GM23248 (cell line): ENCODE data around the gene SULF2. TPM values are rescaled to one million over a fixed set of nuclear protein-coding genes. Genes with fewer than 3 reads are reported as not detected.

Source experiments
- DNase-seq: peaks from one replicate; pipeline ENCODE4 v3.0.0-alpha.2; 2015
- H2AFZ ChIP-seq: fragments of 200-600 bp; sonication (generic); 2 replicates; pipeline ENCODE4 v1.6.1; 2016; ENCODE audit warnings: antibody characterized with exemption
- H3F3A ChIP-seq: fragments of 200-600 bp; sonication (generic); 2 replicates; pipeline ENCODE4 v1.6.1; 2016; ENCODE audit warnings: mild to moderate bottlenecking, antibody characterized with exemption, mixed run types; ENCODE audit not compliant: insufficient read depth
- H3K27ac ChIP-seq: fragments of 200-600 bp; sonication (generic); 2 replicates; pipeline ENCODE4 v1.5.1; 2016; ENCODE audit warnings: mild to moderate bottlenecking
- H3K27me3 ChIP-seq: fragments of 200-600 bp; sonication (generic); replicated peaks from 2 replicates; pipeline ENCODE4 v1.6.1; 2016; ENCODE audit warnings: mild to moderate bottlenecking; ENCODE audit not compliant: insufficient read depth
- H3K36me3 ChIP-seq: fragments of 200-600 bp; sonication (generic); 2 replicates; pipeline ENCODE4 v1.6.1; 2016; ENCODE audit warnings: low read depth, mild to moderate bottlenecking
- H3K4me1 ChIP-seq: fragments of 200-600 bp; sonication (generic); 2 replicates; pipeline ENCODE4 v1.6.1; 2016; ENCODE audit warnings: mild to moderate bottlenecking; ENCODE audit not compliant: insufficient read depth
- H3K4me2 ChIP-seq: fragments of 200-600 bp; sonication (generic); one replicate; pipeline ENCODE4 v1.6.1; 2016; ENCODE audit warnings: mild to moderate bottlenecking; ENCODE audit not compliant: unreplicated experiment
- H3K4me3 ChIP-seq: fragments of 200-600 bp; sonication (generic); 2 replicates; pipeline ENCODE4 v1.5.1; 2016; ENCODE audit warnings: mild to moderate bottlenecking
- H3K79me2 ChIP-seq: fragments of 200-600 bp; sonication (generic); 2 replicates; pipeline ENCODE4 v1.6.1; 2016; ENCODE audit warnings: mild to moderate bottlenecking; ENCODE audit not compliant: insufficient read depth
- H3K9ac ChIP-seq: fragments of 200-600 bp; sonication (generic); 2 replicates; pipeline ENCODE4 v1.6.1; 2016; ENCODE audit warnings: mild to moderate bottlenecking
- H3K9me2 ChIP-seq: fragments of 200-600 bp; sonication (generic); 2 replicates; pipeline ENCODE4 v1.6.1; 2016; ENCODE audit warnings: mixed run types, mild to moderate bottlenecking, moderate library complexity; ENCODE audit not compliant: insufficient read depth
- H3K9me3 ChIP-seq: fragments of 200-600 bp; sonication (generic); one replicate; pipeline ENCODE4 v1.6.1; 2017; ENCODE audit warnings: low read depth
- H4K20me1 ChIP-seq: fragments of 200-600 bp; sonication (generic); 2 replicates; pipeline ENCODE4 v1.6.0; 2016; ENCODE audit not compliant: insufficient read depth
- EZH2 ChIP-seq: fragments of 200-600 bp; sonication (generic); IDR thresholded peaks from 2 replicates; pipeline ENCODE4 v1.6.1; 2018; ENCODE audit warnings: antibody characterized with exemption, mild to moderate bottlenecking; ENCODE audit not compliant: insufficient read depth, poor library complexity, severe bottlenecking
- EZH2phosphoT487 ChIP-seq: fragments of 200-600 bp; sonication (generic); IDR thresholded peaks from 2 replicates; pipeline ENCODE4 v1.6.1; 2018; ENCODE audit warnings: antibody characterized with exemption, moderate library complexity, mild to moderate bottlenecking, low read depth; ENCODE audit not compliant: insufficient read depth
- WGBS, 2 experiments: methylation state at CpG; one replicate each; pipeline ENCODE4 v1.1.6; 2015 to 2017; ENCODE audit warnings: low lambda C conversion rate in 2 of 2, low coverage in 1 of 2; ENCODE audit errors: missing lambda C conversion rate in 2 of 2; 5-methylcytosine and 5-hydroxymethylcytosine counted together
- in situ Hi-C: fragments of 300-500 bp; cut with MboI; formaldehyde crosslinking; loops from 2 replicates; pipeline ENCODE4 v1.15.0; 2020
- polyA plus RNA-seq: library from polyadenylated mRNA; unstranded; fragments of >200 nt; fragmentation: Nextera tagmentation; extraction: Ambion mirVana; gene quantifications from 2 replicates; pipeline ENCODE4 v1.2.1, GENCODE V29; 2016
- total RNA-seq: library from RNA; depleted of rRNA; stranded (reverse); fragments of >200 nt; shearing (Covaris generic); gene quantifications from 2 replicates; pipeline ENCODE4 v1.2.3, GENCODE V29; 2014

SULF2 gene
- total and polyA plus RNA-seq, 2 experiments from 2014 or later = 2.0 to 5.6 TPM

GRCh38 chr20:47753576-47754387 is 31.5 kb downstream of the SULF2 start:
- Histone ChIP-seq H3K9ac (no peak overlapping the region), H3K9me2 (no peaks in the 10 kb centered on the region), H3K4me2 (no peak overlapping the region), H3F3A (no peaks in the 10 kb centered on the region), H3K27me3 (0 out of 2 replicates have a peak, but pooled peaks cover 12% of the 10 kb centered on the region), H4K20me1 (no peaks in the 10 kb centered on the region), H3K36me3 (no peaks in the 10 kb centered on the region), H3K79me2 (no peaks in the 10 kb centered on the region), H3K9me3 (no peaks in the 10 kb centered on the region), H3K4me3 (no peak overlapping the region), H3K4me1 (no peaks in the 10 kb centered on the region), H3K27ac (no peak overlapping the region), H2AFZ (no peak overlapping the region)
- DNase-seq = no peak
- TF ChIP-seq EZH2 = no peak
- no peak for TF ChIP-seq EZH2phosphoT487
- in situ Hi-C loops = no loop called here
- WGBS, 2 experiments = 57 to 59% methylated on average over 14 of the region's 14 CpGs

GRCh38 chr20:47751449-47751848 is 33.8 kb downstream of the SULF2 start:
- Histone ChIP-seq H3K4me1 (no peaks in the 10 kb centered on the region), H3K9me3 (no peaks in the 10 kb centered on the region), H4K20me1 (no peaks in the 10 kb centered on the region), H3K4me2 (no peak overlapping the region), H3K79me2 (no peaks in the 10 kb centered on the region), H2AFZ (no peak overlapping the region), H3K36me3 (no peaks in the 10 kb centered on the region), H3K27ac (no peak overlapping the region), H3K9ac (no peak overlapping the region), H3K9me2 (no peaks in the 10 kb centered on the region), H3K4me3 (no peak overlapping the region), H3F3A (no peaks in the 10 kb centered on the region), H3K27me3 (peaks cover 13% of the 10 kb centered on the region; the same call in 1 of the 2 replicates)
- DNase-seq = no peak
- in situ Hi-C loops = no loop called here
- WGBS, 2 experiments = 72 to 79% methylated on average over 5 of the region's 5 CpGs
- TF ChIP-seq EZH2phosphoT487 (no peak), EZH2 (no peak)

- H3K9ac ChIP-seq = no peak overlapping the region
- H3K79me2 ChIP-seq = no peaks in the 10 kb centered on the region
- H3K4me3 ChIP-seq = no peak overlapping the region
- WGBS, 2 experiments = 10 to 16% methylated on average over 4 of the region's 4 CpGs
- H3K4me1 ChIP-seq = no peaks in the 10 kb centered on the region
- H3K36me3 ChIP-seq = no peaks in the 10 kb centered on the region
- no peaks in the 10 kb centered on the region for H4K20me1 ChIP-seq
- no peaks in the 10 kb centered on the region for H3F3A ChIP-seq
- no peak overlapping the region for H3K4me2 ChIP-seq
- in situ Hi-C loops = no loop called here
- H3K9me3 ChIP-seq = no peaks in the 10 kb centered on the region
- H3K9me2 ChIP-seq = no peaks in the 10 kb centered on the region
- no peak for TF ChIP-seq EZH2phosphoT487
- no peak for TF ChIP-seq EZH2
- DNase-seq = no peak
- H3K27ac ChIP-seq = no peak overlapping the region
- H2AFZ ChIP-seq = no peak overlapping the region
- peaks cover 16% of the 10 kb centered on the region; the same call in 1 of the 2 replicates for H3K27me3 ChIP-seq
Measured at GRCh38 chr20:47749339-47749738, 35.9 kb downstream of the SULF2 start.

GRCh38 chr20:47748823-47749222 is 36.5 kb downstream of the SULF2 start:
- Histone ChIP-seq H3K9me2 (no peaks in the 10 kb centered on the region), H3K27ac (no peak overlapping the region), H3K4me2 (no peak overlapping the region), H3K36me3 (no peaks in the 10 kb centered on the region), H3K79me2 (no peaks in the 10 kb centered on the region), H3F3A (no peaks in the 10 kb centered on the region), H2AFZ (no peak overlapping the region), H3K9me3 (no peaks in the 10 kb centered on the region), H3K4me1 (no peaks in the 10 kb centered on the region), H4K20me1 (no peaks in the 10 kb centered on the region), H3K4me3 (no peak overlapping the region), H3K9ac (no peak overlapping the region), H3K27me3 (peaks cover 16% of the 10 kb centered on the region; the same call in 1 of the 2 replicates)
- in situ Hi-C loops = no loop called here
- no peak for TF ChIP-seq EZH2phosphoT487
- TF ChIP-seq EZH2 = no peak
- 56 to 57% methylated on average over 5 of the region's 5 CpGs for WGBS, 2 experiments
- no peak for DNase-seq
